NCI-H128 (cell line): ENCODE measurements around the gene GTF2F1.
A peak's percentile ranks its signal among the peaks of the same experiment; 100 is the strongest.
"Not testable (repeated sequence)": the region's sequence is repeated elsewhere in the genome, so short reads cannot be mapped to it uniquely, and the experiment has no call there.

Experiments used
- DNase-seq: peaks from one replicate; lab custom pipeline; 2025; ENCODE audit not compliant: unreplicated experiment; lab: John Stamatoyannopoulos, UW

GTF2F1 gene

GRCh38 chr19:6393074-6393982 is at the start of gene GTF2F1:
TSS of gene GTF2F1 (minus strand) at chr19:6393164. CDS start at chr19:6392995, 169 bp downstream.
- peak; percentile 85 for DNase-seq

GRCh38 chr19:6442087-6442688 is 49.2 kb upstream of the GTF2F1 start:
- no peak for DNase-seq

GRCh38 chr19:6440905-6441304 is 47.9 kb upstream of the GTF2F1 start:
- no peak for DNase-seq

- no peak for DNase-seq
These were observed 46.8 kb upstream of the GTF2F1 start for GRCh38 chr19:6439743-6440142.

GRCh38 chr19:6433663-6434062 is 40.7 kb upstream of the GTF2F1 start, which contains the start of gene SLC25A41:
TSS of gene SLC25A41 (minus strand) at chr19:6433763. CDS start at chr19:6433693, 70 bp downstream.
- no peak for DNase-seq

GRCh38 chr19:6433165-6433564 is 40.2 kb upstream of the GTF2F1 start:
- no peak for DNase-seq

- no peak for DNase-seq
These were observed 38.9 kb upstream of the GTF2F1 start for GRCh38 chr19:6431891-6432290.

- no peak for DNase-seq
These were observed 36.7 kb upstream of the GTF2F1 start for GRCh38 chr19:6429419-6430221.

GRCh38 chr19:6428692-6429418 is 35.9 kb upstream of the GTF2F1 start:
- DNase-seq = not testable (repeated sequence)

GRCh38 chr19:6427131-6427530 is 34.2 kb upstream of the GTF2F1 start:
- DNase-seq = no peak

GRCh38 chr19:6425732-6426620 is 33.0 kb upstream of the GTF2F1 start:
- DNase-seq = no peak

GRCh38 chr19:6424939-6425731 is 32.2 kb upstream of the GTF2F1 start:
- DNase-seq = peak; percentile 99

- no peak for DNase-seq
These were observed 31.4 kb upstream of the GTF2F1 start, which contains the start of gene KHSRP for GRCh38 chr19:6424195-6424938. TSS of gene KHSRP (minus strand) at chr19:6424811. CDS start at chr19:6424701, 110 bp downstream.

- DNase-seq = no peak
These were observed 30.7 kb upstream of the GTF2F1 start for GRCh38 chr19:6423499-6424194.

- no peak for DNase-seq
These were observed 28.4 kb upstream of the GTF2F1 start for GRCh38 chr19:6421075-6422014.

- no peak for DNase-seq
These were observed 25.6 kb upstream of the GTF2F1 start for GRCh38 chr19:6418562-6418932.
